CD4-positive, alpha-beta T cell treated with Interleukin-4 for 1 hour (primary cell): Measurements from ENCODE around the gene SPPL3.
A peak's percentile ranks its signal among the peaks of the same experiment; 100 is the strongest.
"Not testable (repeated sequence)": the region's sequence is repeated elsewhere in the genome, so short reads cannot be mapped to it uniquely, and the experiment has no call there.

Source experiments
- DNase-seq, 2 donors: peaks; one replicate each; pipeline ENCODE4 v3.0.0-alpha.2; 2020 to 2022

The SPPL3 gene

DNA sequence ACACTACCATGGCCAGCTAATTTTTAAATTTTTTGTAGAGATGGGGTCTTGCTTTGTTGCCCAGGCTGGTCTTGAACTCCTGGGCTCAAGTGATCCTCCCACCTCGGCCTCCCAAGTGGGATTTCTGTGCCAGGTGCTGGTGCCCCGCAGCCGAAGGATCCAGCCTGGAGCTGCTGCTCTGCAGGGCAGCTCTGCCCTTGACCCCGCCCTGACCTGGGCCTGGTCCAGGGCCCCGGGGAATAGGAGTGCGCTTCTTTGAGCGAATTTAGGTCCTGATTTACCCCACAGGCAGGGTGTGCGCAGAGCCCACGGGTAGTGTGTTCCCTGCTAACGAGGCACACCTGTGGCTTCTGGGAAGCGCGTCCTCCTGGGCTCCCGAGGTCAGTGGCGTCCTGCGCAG is 163.3 kb downstream of the SPPL3 start:
- DNase-seq = no peak

- DNase-seq = no peak
Observed at GRCh38 chr12:120739821-120740613, 164.1 kb downstream of the SPPL3 start.

GRCh38 chr12:120739031-120739762 is 165.0 kb downstream of the SPPL3 start:
- no peak for DNase-seq

GRCh38 chr12:120738252-120739030 is 165.7 kb downstream of the SPPL3 start:
- DNase-seq = no peak

GRCh38 chr12:120737557-120738251 is 166.5 kb downstream of the SPPL3 start:
- no peak for DNase-seq

DNA sequence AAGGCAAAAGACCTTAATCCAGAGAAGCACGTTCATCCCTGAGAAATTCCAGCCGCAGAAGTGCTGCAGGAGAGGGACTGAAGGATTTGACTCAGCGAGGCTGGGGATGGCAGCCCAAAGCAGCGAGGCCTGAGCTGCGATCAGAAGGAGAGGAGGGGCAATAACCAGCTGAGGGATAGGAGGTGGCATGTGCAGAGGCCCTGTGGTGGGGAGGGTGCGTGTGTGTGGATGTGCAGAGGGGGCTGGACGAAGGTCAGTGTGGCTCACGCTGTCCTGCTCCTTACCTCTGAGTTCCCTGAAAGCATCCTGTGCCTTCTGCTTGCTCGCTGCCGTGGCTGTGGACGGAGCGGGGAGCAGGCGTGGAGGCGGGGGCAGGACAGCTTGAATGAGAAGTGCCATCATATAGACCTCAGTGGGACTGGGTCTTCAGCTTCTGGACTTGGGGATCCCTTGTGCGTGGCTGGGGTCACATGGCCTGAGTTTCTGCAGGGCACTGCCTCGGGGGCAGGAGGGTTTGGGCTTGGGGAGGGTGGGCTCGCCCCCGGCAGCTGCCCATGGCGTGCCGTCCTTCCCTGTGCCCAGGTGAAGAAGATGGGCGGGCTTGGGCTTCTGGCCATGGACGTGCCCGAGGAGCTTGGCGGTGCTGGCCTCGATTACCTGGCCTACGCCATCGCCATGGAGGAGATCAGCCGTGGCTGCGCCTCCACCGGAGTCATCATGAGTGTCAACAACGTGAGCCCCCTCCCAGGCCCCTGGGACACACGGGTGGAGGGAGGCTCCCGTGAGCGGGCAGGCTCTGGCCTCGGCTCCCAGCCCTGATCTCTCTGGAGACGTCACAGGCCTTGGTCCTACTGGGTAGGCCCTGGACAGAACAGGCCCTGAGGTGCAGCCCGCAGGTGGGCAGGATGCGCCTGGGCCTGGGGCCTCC is 167.5 kb downstream of the SPPL3 start:
- no peak for DNase-seq

- no peak for DNase-seq
Observed at GRCh38 chr12:120735181-120735580, 169.0 kb downstream of the SPPL3 start.

- DNase-seq = no peak
Observed at GRCh38 chr12:120734210-120734609, 169.9 kb downstream of the SPPL3 start.

DNA sequence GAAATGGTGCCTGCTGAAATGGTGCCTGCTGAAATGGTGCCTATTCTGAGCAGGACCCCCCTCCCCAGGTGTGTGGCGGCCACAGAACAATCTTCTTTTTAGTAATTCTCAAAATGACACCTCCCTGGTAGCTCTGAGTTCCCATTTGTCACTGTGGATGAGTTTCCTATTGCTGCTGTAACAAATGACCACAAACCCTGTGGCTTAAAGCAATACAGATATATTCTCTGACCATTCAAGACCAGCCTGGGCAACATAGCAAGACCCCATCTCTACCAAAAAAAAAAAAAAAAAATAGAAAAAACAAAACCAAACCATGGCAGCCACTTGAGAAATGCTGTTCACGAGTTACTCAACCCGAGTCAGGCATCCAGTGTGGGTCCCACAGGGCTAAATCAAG is 170.6 kb downstream of the SPPL3 start:
- DNase-seq = no peak

GRCh38 chr12:120732198-120732597 is 172.0 kb downstream of the SPPL3 start:
- not testable (repeated sequence) for DNase-seq

- DNase-seq = no peak
Observed at GRCh38 chr12:120726961-120727360, 177.2 kb downstream of the SPPL3 start.

GRCh38 chr12:120726510-120726793 is 177.7 kb downstream of the SPPL3 start:
- DNase-seq = no peak

DNA sequence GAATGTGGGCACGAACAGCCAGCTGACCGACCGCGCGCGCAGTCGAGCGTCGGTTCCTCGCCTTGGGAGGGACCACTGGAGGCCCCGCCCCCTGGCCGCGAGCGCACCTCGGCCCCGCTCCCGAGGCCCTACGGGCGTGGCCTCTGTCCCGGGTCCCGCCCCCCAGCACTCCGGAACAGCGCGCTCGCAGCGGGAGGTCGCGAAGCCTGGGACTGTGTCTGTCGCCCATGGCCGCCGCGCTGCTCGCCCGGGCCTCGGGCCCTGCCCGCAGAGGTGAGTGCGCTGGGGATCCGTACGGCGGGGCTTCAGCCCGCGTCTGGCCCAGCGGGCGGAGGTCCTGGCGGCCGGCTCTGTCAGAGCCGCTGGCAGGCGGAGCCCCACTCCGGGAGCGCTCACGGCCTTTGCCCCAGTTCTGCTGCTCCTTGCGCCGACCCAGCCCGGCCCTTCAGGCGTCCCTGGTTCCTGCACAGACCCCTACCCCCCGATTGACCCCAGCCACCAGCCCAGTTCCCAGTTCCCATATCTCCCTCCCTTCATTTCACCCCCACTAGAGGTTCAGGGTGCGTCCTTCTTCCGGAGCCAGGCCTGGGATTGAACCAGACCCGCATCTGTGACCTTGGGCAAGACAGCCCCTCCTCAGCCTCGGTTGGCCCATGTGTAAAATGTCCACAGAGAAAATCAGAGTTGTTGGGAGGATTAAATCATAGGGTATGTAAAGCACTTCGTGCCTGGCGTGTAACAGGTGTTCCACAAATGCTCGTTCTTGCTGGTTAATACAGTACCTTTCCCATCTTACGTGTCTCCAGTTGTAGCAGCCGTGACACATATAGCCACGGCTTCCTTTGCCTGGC is 178.3 kb downstream of the SPPL3 start, which contains the start of gene ACADS:
Gene ACADS, plus strand, starts transcription at position 168 of the 851 bp plus-strand sequence. Its CDS starts 60 bp downstream, at position 228.
- peak; percentile 87 to 90 for DNase-seq

GRCh38 chr12:120725151-120725658 is 179.0 kb downstream of the SPPL3 start:
- DNase-seq = no peak

DNA sequence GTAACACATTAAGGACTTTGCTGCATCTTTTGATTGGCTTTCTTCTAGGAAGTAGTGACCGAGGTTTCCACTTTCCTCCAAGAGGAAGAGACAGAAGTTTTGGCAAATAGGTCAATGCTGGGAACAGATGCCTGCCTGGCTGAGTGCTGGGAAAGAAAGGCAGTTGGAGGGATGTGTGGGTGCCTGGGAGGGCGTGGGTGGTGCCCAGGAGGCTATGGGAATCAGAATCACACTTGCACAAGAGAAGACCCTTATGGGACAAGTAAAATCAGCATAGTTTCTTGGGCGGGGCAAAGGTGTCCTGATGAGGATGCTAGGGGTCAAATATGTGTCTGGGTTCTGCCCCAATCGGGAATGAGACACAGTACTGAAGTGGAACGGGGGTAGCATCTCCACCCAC is 179.4 kb downstream of the SPPL3 start:
- no peak for DNase-seq

- no peak for DNase-seq
Observed at GRCh38 chr12:120722784-120723183, 181.4 kb downstream of the SPPL3 start.

DNA sequence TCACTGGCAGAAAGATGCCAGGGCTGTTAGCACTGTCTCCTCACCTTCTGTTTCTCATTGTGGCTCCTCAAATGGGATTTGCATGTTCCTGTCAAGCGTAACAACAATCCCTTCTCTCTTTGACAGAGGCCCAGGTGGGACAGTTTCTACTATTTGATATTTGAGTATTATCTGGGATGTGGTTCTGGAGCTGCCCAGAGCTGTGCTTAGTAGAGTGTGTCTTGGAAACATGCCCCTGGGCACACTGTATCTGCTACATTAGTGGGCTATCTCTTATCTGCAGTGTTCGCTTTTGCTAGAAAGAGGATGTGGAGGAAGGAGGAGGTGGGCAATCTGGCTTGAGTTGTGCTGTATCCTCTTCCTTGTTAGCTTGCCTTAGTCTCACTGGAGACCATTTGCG is 182.3 kb downstream of the SPPL3 start:
- no peak for DNase-seq

DNA sequence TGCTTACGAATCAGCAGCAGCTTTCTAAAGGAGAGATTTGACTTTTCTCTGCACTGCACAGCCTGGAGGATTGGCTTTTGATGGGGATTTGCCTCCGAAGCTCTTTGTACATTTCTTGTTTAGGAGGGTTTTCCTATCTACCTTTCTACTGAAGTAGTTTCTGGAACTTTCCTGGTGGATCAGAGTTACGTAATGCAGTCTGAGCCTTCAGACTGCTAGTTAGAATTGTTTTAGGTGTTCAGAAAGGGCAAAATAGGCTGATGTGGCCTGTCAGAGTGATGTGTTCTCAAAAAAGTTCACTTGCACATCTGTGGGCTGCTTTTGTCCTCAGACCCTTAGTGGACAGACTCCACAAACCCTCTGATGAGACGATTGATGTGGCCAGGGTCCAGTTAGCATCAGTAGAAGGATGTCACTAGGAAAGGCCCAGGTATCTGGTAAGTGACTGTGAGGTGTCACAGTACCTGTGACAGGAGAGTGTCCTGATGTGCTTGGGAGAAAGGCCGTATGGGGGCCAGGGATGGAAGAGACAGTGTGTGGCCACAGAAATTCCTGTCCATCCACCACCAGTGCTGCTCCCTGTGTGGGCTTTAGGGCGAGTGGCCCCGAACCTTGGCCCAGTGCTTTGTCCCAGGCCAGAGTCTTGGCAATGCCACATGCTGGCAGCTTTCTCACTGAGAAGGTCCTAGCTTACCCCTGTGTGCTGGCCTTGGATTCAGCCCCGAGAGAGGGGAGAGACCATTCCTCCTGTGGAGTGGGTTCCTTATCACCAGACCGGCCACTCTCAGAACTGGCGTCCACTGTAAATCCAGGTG is 183.0 kb downstream of the SPPL3 start:
- DNase-seq = no peak

GRCh38 chr12:120720234-120720986 is 183.7 kb downstream of the SPPL3 start:
- no peak for DNase-seq
